Putamen (tissue), 1 donor: ENCODE measurements around the gene PTPN21.

Experiments used
- DNase-seq: peaks from one replicate; pipeline ENCODE4 v3.0.0-alpha.2; 2016; ENCODE audit warnings: low spot score

Gene PTPN21

GRCh38 chr14:88468406-88468805, 86.4 kb downstream of the PTPN21 start:
- no peak for DNase-seq

DNA sequence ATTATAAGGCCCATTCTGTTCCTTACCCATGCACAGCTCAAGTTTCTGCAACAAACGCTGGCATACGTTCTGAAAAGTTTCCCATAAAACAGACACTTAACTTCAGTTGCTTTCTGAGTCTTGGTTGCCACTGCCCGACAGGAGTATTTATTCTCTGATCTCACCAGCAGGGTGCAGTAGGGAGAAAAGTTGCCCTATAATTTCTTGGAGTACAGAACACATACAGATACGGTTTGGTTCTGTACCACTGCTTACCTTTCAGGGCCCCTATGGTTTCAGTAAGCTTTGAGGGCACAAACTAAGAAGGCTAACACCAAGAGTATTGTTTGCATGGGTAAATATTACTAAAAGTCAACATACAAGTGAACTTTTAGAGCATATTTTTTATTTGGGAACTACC, 91.5 kb downstream of the PTPN21 start:
- DNase-seq = no peak

DNA sequence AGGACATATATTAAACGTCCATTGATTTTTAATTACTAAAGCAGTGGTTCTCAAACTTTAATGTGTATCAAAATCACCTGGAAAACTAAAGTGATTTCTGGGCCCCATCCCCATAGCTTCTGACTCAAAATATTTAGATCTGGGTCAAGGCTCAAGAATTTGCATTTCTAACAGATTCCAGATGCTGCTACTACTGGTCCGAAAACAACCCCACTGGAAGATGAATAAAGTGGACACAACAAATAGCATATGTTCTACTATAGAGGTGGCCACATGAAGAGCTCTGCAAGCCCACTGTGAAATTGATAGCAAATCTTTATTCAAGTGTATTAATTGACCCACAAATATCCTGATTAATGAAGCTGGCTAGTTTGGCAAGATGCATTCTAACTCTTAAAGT, 99.9 kb downstream of the PTPN21 start:
- DNase-seq = no peak

DNA sequence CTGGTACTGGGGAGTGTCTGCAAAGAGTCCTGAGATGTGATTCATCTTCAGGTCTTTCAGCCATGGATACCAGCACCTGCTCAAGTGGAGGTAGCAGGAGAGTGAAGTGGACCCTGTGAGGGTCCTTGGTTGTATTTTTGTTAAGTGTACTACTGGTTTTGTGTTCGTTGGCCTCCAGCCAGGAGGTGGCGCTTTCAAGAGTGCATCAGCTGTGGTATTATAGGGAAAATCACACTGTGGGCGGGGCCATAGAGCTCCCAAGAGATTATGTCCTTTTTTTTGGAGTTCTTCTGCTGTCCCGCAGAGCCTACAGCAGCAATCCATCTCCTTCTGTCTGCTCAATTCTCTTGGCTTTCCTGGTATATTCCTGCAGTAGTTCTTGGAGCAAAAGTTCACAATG, 102.6 kb downstream of the PTPN21 start:
- DNase-seq = no peak

GRCh38 chr14:88439088-88439487, 115.7 kb downstream of the PTPN21 start:
- DNase-seq = no peak

- DNase-seq = no peak
These were observed 117.1 kb downstream of the PTPN21 start for GRCh38 chr14:88437658-88438057.

GRCh38 chr14:88430976-88431375, 123.8 kb downstream of the PTPN21 start:
- no peak for DNase-seq

GRCh38 chr14:88426271-88426670, 128.5 kb downstream of the PTPN21 start:
- DNase-seq = no peak

- DNase-seq = no peak
These were observed 130.2 kb downstream of the PTPN21 start for GRCh38 chr14:88424573-88424972.

- peak; percentile 3 for DNase-seq
These were observed 131.7 kb downstream of the PTPN21 start for GRCh38 chr14:88422919-88423650.

GRCh38 chr14:88422047-88422446, 132.8 kb downstream of the PTPN21 start:
- DNase-seq = no peak

DNA sequence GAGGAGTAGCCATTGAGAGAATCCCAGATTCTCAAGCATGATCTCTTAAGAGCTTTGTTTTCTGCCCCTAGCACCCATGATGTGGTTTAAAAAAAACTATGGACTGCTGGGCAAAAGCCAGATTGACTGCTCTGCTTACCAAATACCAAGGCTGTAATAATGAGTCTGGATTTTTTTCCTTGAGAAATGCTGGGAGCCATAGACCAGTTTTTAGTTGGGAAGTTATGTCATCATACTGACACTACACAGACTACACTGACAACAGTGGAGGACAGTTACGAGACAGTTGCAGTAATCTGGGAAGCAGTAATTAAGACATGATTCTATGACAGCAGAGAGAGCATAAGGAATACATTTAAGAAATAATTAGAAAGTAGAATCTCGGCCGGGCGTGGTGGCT, 133.5 kb downstream of the PTPN21 start:
- no peak for DNase-seq

GRCh38 chr14:88420187-88420586, 134.6 kb downstream of the PTPN21 start:
- DNase-seq = no peak

- no peak for DNase-seq
These were observed 137.2 kb downstream of the PTPN21 start for GRCh38 chr14:88417594-88417993.
